Stimulated activated CD4-positive, alpha-beta T cell treated with anti-CD3 and anti-CD28 coated beads, Interleukin-1b, Interleukin-23, amount 100 ng/mL, for 48 hours (primary cell): ENCODE data around the gene SH3RF3.

Source experiments
- DNase-seq: peaks from one replicate; pipeline ENCODE4 v3.0.0-alpha.2; 2020

Gene SH3RF3

DNA sequence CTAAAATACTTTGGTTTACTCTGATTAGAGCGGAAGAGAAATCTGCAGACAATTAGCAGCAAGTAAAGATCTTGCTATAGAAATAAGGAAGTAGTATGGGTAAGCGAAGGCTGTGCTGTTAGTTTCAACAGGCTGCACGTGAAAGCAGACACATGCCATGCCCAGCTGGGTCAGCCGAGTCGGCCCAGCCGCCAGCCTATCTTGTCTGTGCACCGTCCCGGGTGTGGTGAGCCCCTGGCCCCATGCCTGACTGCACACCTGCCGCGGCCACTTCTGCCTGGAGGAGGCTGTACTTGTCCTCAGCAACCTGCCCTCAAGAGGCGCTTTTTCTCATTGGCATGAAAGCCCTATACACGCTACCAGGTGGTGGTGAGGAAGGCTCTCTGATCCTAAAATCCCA is 299.3 kb downstream of the SH3RF3 start:
- DNase-seq, result no peak

GRCh38 chr2:109428841-109429566 is 300.0 kb downstream of the SH3RF3 start:
- DNase-seq, result no peak

DNA sequence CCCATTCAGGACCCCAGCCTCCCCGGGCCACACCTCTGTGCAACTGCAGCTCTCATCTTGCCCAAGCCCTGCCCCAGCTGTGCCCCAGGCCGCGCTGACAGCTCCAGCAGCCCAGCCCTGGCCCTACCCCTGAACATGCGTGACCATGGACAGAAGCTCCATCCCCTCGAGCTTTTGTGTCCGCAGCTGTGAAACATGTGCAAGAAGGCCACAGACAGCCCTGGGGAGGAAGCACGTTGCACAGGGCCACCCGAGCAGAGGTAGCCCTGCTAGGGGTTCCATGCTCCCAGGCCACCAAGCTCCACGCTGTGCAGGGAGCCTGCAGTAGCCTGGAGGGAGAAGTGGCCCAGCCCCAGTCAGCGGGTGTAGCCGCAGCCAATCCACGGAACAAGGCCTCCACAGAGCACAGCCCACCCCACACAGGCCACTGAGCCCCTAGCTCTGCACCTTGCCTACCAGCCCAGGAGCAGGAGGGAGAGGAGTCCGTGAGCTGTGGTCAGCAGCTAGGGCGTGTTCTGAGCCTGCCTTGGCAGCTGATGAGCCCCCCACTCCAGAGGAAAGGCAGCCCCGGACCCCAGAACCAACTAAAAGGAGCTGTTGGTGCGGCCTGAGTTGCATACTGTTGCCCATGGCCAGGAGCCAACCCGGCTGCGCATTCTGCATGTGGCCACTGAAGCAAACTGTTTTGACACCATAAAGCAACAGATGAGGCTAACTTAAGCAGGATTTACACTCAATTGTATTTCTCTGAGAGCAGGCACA is 300.7 kb downstream of the SH3RF3 start:
- no peak for DNase-seq

DNA sequence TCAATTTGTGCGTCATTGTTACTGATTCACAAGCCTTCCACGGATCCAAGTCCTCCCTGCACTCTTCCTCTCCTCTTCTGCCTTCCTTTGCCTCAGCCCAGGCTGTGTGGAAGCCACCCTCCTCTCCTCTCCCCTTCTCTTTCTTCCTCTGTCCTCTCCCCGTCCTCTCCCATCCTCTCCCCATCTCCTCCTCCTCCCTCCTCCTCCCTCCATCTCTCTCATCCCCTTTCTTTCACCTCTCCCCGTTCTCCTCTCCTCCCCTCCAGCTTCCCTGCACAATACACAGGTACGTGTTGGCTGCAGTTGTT is 301.3 kb downstream of the SH3RF3 start:
- DNase-seq, result no peak

- no peak for DNase-seq
Observed at GRCh38 chr2:109432421-109432820, 303.4 kb downstream of the SH3RF3 start.

DNA sequence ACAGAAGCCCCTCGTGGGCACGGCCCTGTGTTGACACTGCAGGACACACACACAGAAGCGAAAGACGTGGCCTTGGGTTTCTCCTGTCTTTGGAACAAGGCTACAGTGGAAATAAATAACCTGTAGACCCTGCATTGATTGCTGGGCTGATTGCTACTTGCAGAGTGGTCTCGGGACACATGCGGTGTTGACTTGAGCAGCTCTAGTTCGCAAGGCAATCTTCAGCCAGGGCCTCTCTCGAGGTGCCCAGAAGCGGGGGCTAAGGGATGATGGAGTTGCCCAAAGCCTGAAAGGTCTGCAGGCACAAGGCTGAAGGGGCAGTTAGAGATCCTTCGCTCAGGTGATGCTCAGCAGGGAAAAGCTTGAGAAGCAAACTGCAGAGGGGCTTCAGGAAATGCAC is 304.5 kb downstream of the SH3RF3 start:
- DNase-seq, result no peak

GRCh38 chr2:109433926-109434325 is 304.9 kb downstream of the SH3RF3 start:
- no peak for DNase-seq

- DNase-seq, result no peak
Observed at GRCh38 chr2:109434351-109434750, 305.3 kb downstream of the SH3RF3 start.

GRCh38 chr2:109435066-109435690 is 306.2 kb downstream of the SH3RF3 start:
- no peak for DNase-seq

DNA sequence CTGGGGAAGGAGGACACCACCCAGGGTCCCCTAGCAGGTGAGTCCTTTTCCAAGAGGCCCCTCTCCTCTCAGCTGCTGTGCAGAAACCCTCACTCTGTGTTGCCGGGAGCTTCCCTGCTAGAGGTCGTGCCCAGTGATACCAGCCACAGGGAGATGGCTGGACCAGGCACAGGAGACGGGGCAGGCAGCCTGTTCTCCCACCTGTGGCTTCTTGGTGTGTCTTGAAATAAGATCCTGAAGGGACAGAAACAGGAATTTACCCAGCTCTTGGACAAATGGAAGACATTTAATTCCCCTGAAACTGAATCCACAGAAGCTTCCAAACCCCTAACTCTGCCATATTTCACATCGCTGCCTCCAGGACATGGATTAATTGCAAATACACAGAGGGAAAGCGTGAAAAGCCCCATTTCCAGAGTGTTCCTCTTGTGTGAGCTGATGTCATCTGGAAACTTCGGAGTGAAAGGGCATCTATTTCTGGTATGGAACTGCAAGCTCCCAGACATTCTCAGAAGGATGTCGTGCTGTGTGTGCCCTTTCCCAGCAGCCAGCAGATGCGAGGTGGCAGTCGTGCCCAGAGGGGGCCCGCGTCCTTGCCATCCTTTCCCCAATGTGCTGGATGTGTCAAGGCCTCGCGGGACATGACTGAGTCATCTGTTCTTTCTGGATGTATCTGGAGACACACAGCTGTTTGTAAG is 307.0 kb downstream of the SH3RF3 start:
- no peak for DNase-seq

DNA sequence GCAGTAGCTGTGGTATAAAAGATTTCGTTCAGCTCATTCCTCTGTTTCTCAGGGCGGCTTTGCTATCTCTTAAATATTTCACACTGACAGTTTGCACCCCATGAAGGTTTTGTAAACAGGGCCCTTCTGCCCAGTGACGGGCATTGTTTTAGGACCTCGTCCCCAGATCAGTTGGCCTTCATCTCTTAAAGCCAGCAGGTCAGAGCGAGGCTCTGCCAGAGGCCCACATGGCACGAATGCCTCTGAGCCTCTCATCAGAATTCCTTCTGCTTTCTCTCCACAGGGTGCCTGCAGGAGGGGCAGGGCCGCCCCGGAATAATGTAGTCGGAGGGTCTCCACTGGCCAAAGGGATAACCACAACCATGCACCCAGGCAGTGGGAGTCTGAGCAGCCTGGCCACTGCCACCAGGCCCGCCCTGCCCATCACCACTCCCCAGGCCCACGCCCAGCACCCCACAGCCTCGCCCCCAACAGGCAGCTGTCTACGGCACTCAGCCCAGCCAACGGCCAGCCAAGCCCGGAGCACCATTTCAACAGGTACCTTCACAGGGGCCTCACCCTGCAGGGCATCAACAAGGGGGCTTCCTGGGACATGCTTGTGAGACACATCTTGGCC is 307.7 kb downstream of the SH3RF3 start:
- DNase-seq, result no peak

GRCh38 chr2:109437325-109438090 is 308.5 kb downstream of the SH3RF3 start:
- no peak for DNase-seq

DNA sequence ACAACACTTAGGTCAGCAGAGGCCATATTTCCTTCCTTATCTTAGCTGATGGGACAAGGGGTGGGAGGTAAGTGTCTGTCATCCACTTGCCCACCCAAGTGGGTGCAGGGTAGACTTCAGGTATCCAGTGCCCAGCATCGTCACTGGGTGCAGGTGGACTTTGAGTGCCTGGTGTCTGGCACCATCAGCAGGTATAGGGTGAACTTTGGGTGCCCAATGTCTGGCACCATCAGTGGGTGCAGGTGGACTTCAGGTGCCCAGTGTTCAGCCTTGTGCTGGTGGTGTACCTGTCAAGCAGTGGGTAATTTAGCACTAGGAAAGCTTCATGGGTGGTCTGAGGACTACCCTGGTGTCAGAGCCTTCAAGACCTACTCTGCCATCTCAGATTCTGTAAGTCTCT is 309.1 kb downstream of the SH3RF3 start:
- no peak for DNase-seq

- DNase-seq, result no peak
Observed at GRCh38 chr2:109438773-109439389, 309.9 kb downstream of the SH3RF3 start.

DNA sequence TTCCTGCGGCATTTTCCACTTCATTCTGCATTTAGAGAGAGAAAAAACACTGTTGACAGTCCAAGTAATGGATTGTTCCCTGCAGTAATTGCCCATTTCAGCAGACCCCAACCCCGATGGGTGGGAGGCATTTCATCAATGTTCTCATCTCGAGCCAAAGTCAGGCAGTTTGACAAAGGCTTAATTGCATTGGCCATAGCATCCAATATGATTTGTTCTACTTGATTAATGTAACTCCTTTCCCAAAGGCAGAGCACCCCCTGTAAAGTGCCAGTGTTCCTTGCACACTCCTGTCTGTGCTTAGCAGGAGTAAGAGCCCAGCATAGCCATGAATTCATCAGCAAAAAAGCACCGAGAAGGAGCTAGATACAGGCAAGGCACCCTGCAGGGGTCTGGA is 310.4 kb downstream of the SH3RF3 start:
- DNase-seq, result no peak

DNA sequence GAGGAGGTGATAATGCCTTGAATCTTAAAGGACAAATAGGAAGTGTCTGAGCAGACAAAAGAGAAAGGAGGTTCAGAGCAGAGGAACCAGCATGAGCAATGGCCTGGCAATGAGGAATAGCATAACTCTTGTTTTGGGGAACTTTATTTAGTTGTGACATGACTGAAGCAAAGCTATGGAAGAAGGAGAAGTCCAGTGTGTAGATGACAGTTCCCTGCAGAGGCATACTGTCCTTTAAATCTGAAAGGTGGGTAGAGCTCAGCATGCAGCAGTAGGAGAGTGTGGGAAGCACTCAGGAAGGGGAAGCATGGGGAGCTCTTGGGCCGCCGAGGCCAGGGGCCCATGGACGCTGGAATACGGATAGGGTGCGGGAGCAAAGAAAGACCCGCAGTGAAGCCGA is 311.0 kb downstream of the SH3RF3 start:
- DNase-seq, result no peak

DNA sequence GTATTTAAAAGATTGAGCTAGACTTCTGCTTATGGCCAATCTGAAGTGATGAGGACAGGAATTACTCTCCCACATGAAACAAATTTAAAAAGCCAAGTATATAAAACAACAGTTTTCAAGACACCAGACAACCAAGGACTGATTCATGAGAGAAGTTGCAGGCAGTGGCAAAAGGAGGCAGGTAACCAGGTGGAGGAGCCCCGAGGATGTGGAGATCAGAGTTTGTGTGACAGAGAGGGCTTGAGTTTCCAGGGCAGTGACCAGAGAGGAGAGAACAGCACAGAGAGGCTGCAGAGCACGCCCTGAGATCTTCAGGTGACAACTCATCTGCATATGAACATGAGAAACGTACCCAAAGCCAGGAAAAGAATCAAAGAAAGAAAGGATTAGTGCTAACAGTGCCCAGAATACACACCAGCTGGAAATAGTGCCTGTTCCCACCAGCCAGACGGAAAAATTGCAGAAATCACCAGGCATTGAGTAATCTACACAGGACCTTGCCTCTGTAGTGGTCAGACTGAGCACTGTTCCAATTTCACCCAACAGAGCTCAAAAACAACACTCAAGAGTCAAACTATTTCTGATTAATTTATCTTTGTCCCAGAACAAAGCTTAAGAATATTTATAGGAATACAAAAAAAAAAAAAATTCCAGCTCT is 311.6 kb downstream of the SH3RF3 start:
- no peak for DNase-seq

DNA sequence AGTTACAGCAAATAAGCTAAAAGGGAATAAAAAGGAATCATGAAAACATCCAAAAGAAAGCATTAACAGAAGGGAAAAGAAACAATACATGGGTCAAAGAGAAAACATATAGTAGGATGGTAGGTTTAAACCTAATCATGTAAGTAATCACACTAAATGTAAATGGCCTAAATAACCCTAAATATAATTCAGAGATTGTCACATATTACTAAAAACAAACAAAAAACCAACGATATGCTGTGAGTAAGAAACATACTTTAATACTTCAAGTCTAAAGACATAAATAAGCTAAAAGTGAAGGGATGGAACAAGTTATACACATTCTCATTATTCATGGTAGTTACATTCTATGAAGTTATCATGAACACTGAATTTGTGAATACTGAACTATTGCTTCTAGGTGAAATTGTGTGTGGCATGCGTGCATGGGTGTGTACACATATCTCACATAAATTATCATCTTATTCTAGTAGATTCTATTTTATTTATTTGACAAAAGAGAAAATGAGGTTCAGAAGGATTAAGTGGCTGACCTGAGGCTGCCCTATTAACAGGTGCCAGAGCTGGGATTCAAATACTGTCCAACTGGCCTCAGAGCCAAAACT is 313.8 kb downstream of the SH3RF3 start:
- no peak for DNase-seq

GRCh38 chr2:109444916-109445315 is 315.9 kb downstream of the SH3RF3 start:
- DNase-seq, result no peak

DNA sequence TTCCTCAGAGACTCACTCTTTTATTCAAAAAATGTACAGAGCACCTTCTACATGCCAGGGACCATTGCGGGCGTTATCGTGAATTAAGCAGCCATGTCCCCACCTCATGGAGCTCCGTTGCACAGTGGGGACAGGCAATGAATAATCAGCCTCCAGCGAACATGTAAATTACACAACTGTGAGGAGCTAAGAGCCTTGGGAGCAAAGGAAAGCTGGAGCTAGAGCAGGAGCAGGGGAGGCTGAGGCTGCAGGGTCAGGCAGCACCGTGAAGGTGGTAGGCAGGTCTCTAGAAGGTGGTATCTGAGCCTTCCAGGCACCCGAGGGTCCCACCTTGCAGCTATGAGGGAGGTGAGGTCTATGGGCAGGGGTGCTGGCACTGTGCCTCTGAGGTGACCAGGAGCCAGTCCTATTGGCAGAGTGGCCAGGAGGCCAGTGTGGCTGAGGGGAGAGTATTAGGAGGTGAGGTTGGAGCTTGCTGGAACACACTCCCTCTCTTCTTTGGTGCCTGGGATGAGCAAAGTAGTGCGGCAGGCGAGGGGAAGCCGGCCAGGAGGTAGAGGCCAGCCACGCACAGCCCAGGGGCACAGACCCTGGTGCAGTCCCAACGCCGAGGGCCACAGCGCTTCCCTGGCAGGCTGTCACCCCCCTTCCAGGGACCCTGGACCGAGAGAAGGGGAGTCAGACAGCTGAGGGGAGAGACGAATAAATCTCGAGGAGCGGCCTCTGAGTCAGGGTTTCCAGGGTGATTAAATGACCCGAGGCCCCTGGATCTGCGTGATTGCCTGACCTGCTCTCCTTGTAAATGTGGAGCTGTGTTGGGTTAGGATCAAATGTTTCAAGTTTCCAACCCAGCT is 317.5 kb downstream of the SH3RF3 start:
- no peak for DNase-seq
